Measurements from ENCODE around the gene KY. TPM values are rescaled to one million over a fixed set of nuclear protein-coding genes. Genes with fewer than 3 reads are reported as not detected.

KY gene
- total RNA-seq, 2 donors from 2014 or later = 0.33 to 0.59 TPM

GRCh38 chr3:134652886-134653630 lies 2.2 kb upstream of the KY start:
- Histone ChIP-seq H3K36me3 (no peaks in the 10 kb centered on the region), H3K4me3 (no peak overlapping the region), H3K4me1 (peaks cover 0 to 24% of the 10 kb centered on the region in 2 donors), H3K27me3 (no peaks in the 10 kb centered on the region), H3K27ac (no peak overlapping the region), H3K9me3 (no peaks in the 10 kb centered on the region)
- no peak for TF ChIP-seq CTCF (IDR thresholded peaks at IDR 0.05)
- DNase-seq (ENCODE audit: low spot score) = no peak

GRCh38 chr3:134652409-134652831 lies 1.6 kb upstream of the KY start:
- Histone ChIP-seq H3K27ac (no peak overlapping the region), H3K4me1 (peaks cover 0 to 24% of the 10 kb centered on the region in 2 donors), H3K36me3 (no peaks in the 10 kb centered on the region), H3K9me3 (no peaks in the 10 kb centered on the region), H3K27me3 (no peaks in the 10 kb centered on the region), H3K4me3 (no peak overlapping the region)
- TF ChIP-seq CTCF (IDR thresholded peaks at IDR 0.05) = no peak
- peak; percentile 30 for DNase-seq (ENCODE audit: low spot score)

DNA sequence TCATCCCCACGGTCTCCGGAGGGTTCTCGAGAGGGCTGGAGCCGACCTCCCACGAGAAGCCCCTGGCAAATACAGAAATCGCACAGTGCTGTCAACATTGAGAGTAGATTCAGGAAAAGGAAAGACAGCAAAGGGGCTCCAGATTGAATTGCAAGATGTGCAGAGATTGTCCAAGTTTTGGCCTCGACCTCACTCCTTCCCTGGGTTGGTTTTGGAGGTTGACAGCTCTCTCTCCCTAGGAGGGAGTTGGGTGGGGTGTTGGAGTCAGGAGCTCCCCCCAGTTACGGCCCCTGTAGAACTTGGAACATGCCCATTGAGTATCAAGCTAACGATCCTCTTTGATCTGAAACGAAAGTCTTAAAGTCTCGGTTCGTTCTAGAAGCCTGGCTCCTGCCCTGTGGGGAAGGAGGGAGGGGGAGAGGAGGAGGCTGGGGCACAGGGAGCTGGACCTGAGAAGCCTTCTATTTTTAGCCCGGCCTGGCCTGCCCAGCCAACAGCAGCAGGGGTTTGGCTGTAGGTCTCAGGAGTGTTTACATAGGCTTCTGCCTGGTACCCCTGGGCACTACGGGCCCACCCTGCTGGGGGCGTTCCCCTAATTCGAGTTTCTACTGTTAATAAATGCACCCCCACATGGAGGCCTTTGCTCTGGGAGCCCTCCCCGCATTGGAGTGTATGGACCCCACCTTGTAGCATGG lies 672 bp upstream of the KY start:
- no peaks in the 10 kb centered on the region for H3K9me3 ChIP-seq
- no peak for TF ChIP-seq CTCF (IDR thresholded peaks at IDR 0.05)
- peak; percentile 58 for DNase-seq (ENCODE audit: low spot score)
- no peaks in the 10 kb centered on the region for H3K27me3 ChIP-seq
- H3K36me3 ChIP-seq = no peaks in the 10 kb centered on the region
- H3K27ac ChIP-seq = peak overlapping the region; percentile 2 to 10
- peaks cover 0 to 24% of the 10 kb centered on the region in 2 donors for H3K4me1 ChIP-seq
- H3K4me3 ChIP-seq = peak overlapping the region; percentile 30 to 51

GRCh38 chr3:134649106-134649705 lies 1.6 kb downstream of the KY start:
- no peak for TF ChIP-seq CTCF (IDR thresholded peaks at IDR 0.05)
- Histone ChIP-seq H3K9me3 (no peaks in the 10 kb centered on the region), H3K27me3 (no peaks in the 10 kb centered on the region), H3K4me1 (peaks cover 0 to 24% of the 10 kb centered on the region in 2 donors), H3K27ac (no peak overlapping the region), H3K36me3 (no peaks in the 10 kb centered on the region), H3K4me3 (no peak overlapping the region)
- DNase-seq (ENCODE audit: low spot score) = no peak

DNA sequence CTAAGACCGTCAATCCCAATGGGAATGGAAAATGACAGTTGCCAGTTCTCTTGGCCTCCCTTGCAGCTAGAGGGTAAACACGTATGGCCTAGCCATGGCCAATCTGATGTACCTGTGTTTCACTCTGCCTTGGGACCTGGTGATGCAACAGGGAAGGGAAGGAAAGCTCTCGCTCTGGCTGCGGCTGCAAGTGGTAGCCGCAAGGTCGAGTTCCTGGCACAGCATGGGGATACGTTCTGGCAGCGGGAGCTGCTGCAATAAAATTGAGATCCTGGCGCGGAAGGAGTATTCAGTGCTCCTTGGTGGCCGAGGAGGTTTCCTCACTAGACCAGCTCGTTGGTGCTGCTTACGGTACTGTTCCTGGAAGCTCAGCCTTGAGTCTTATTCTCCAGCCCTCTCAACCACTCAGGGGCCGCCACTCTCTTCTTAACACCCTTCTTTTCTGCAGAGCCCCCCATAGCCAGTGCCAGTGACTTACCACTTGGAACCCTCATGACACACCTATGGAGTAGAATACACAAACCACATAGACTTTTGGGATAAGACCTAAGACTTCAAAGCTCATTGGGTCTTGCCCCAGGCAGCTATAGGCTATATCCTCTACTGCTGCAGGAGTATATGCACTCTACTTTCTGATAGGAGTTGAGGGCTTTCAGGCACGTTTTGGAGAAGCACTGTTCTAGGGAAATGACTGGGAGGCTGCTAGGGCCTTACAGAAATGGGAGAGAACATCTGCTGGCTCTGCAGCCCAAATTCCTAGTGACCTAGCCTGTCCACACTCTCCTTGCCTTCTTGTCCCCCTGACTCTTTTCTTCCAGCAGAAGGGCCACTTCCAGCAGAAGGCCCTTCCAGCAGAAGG lies 2.7 kb downstream of the KY start:
- H3K4me1 ChIP-seq = peaks cover 0 to 24% of the 10 kb centered on the region in 2 donors
- H3K9me3 ChIP-seq = no peaks in the 10 kb centered on the region
- no peak overlapping the region for H3K27ac ChIP-seq
- no peaks in the 10 kb centered on the region for H3K36me3 ChIP-seq
- no peaks in the 10 kb centered on the region for H3K27me3 ChIP-seq
- DNase-seq (ENCODE audit: low spot score) = peak; percentile 32
- no peak for TF ChIP-seq CTCF (IDR thresholded peaks at IDR 0.05)
- H3K4me3 ChIP-seq = no peak overlapping the region

Measured in right atrium auricular region (tissue), 2 donors.